Adipocyte (in vitro differentiated cells): ENCODE results near the gene MNAT1.
"Not testable (repeated sequence)": the region's sequence is repeated elsewhere in the genome, so short reads cannot be mapped to it uniquely, and the experiment has no call there.

Source experiments
- DNase-seq: peaks from one replicate; pipeline ENCODE4 v3.0.0-alpha.2; 2015; ENCODE audit warnings: low read depth
- H3K27me3 ChIP-seq: replicated peaks from 2 replicates; pipeline ENCODE4 v1.7.0; 2013; ENCODE audit warnings: mild to moderate bottlenecking, low read length, moderate library complexity; ENCODE audit not compliant: control insufficient read depth, insufficient read depth
- H3K36me3 ChIP-seq: 2 replicates; pipeline ENCODE4 v1.7.0; 2013; ENCODE audit warnings: low read length, mild to moderate bottlenecking, moderate library complexity; ENCODE audit not compliant: control insufficient read depth, insufficient read depth, severe bottlenecking
- H3K4me1 ChIP-seq: 2 replicates; pipeline ENCODE4 v1.7.0; 2013; ENCODE audit warnings: mild to moderate bottlenecking, low read length, moderate library complexity; ENCODE audit not compliant: control insufficient read depth, insufficient read depth
- H3K4me3 ChIP-seq: 2 replicates; pipeline ENCODE4 v1.7.0; 2013; ENCODE audit warnings: mild to moderate bottlenecking, low read length, moderate library complexity
- H3K9ac ChIP-seq: 2 replicates; pipeline ENCODE4 v1.7.0; 2013; ENCODE audit warnings: mild to moderate bottlenecking, low read length, moderate library complexity
- H3K9me3 ChIP-seq: 2 replicates; pipeline ENCODE4 v1.7.0; 2013; ENCODE audit warnings: mild to moderate bottlenecking, low read length, moderate library complexity; ENCODE audit not compliant: control insufficient read depth

The MNAT1 gene

DNA sequence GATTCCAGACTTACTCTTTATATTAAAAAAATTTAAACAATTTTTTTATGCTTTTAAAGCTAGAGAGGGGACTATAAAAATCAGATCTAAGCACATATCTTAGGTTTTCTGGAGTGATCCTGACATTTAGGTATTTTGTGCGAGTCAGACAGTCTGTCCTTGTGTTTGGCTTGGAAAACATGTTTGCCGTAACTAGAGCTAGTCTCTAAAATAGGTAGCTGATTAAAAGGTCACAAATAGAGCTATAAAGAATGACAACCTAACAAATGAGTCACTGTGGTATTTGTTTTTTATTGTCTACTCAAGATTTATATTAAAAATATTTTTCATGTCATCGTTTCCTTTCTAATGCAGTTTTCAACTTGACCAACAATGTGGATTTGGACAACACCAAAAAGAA lies 73.4 kb downstream of the MNAT1 start:
- Histone ChIP-seq H3K27me3 (no peaks in the 10 kb centered on the region), H3K9ac (no peak overlapping the region), H3K4me1 (no peaks in the 10 kb centered on the region), H3K4me3 (no peak overlapping the region), H3K36me3 (peaks cover 27% of the 10 kb centered on the region), H3K9me3 (no peaks in the 10 kb centered on the region)
- no peak for DNase-seq

DNA sequence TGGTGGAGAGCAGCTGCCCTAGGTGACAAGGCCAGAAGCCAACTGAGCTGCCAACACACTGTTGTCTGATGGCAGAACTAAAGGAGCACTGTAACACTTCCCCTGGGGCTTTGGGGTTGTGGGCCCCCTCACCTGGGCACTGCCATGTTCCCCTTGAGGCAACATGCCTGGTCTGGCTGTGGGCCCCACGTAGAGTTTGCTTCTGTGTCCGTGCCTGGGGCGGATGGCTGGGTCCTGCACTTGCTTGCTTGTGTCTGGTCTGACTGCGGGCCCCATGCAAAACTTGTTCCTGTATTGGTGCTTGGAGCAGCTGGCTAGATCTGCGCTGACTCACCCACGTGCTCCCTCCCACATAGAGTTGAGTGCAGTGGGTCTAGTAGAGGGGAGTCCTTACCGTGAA lies 78.4 kb downstream of the MNAT1 start:
- no peaks in the 10 kb centered on the region for H3K4me1 ChIP-seq
- H3K36me3 ChIP-seq = peaks cover 37% of the 10 kb centered on the region
- H3K4me3 ChIP-seq = no peak overlapping the region
- DNase-seq = no peak
- H3K9ac ChIP-seq = no peak overlapping the region
- H3K27me3 ChIP-seq = no peaks in the 10 kb centered on the region
- H3K9me3 ChIP-seq = no peaks in the 10 kb centered on the region

DNA sequence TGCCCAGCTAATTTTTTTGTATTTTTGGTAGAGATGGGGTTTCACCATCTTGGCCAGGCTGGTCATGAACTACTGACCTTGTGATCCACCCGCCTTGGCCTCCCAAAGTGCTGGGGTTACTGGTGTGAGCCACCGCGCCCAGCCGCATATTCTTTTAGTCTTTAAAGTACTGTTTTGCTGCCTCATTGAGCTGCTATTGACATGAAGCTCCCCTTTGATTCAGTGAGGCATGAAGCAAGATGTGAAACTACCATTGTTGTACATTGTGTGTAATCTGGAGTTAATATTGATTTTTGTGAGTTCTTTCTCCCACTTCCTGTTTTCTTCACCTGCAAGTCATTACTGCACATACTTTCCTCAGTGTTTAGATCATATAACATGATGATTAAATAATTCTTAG lies 80.8 kb downstream of the MNAT1 start:
- Histone ChIP-seq H3K4me1 (no peaks in the 10 kb centered on the region), H3K27me3 (no peaks in the 10 kb centered on the region), H3K9ac (no peak overlapping the region), H3K9me3 (no peaks in the 10 kb centered on the region), H3K36me3 (peaks cover 38% of the 10 kb centered on the region), H3K4me3 (no peak overlapping the region)
- DNase-seq = no peak

DNA sequence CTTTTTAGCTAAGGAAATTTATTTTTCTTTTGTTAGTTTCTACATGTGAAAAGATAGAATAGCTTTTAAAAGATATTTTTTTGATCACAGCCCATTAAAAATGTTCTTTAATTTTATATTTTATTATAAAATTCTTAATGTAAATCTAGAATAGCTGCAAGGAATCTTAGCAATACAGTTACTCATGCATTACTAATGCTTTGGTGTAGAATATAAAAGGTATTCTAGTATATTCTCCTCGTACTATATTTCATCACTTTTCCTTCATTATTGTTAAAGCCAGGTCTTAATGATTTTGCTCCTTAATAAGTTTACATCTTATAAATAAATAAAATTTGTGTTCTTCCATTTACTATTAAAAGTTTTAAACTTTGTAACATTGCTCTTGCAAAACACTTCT lies 82.6 kb downstream of the MNAT1 start:
- peaks cover 3% of the 10 kb centered on the region for H3K4me1 ChIP-seq
- no peaks in the 10 kb centered on the region for H3K27me3 ChIP-seq
- H3K4me3 ChIP-seq = no peak overlapping the region
- H3K9ac ChIP-seq = no peak overlapping the region
- H3K36me3 ChIP-seq = peaks cover 36% of the 10 kb centered on the region
- H3K9me3 ChIP-seq = no peaks in the 10 kb centered on the region
- peak; percentile 3 for DNase-seq

DNA sequence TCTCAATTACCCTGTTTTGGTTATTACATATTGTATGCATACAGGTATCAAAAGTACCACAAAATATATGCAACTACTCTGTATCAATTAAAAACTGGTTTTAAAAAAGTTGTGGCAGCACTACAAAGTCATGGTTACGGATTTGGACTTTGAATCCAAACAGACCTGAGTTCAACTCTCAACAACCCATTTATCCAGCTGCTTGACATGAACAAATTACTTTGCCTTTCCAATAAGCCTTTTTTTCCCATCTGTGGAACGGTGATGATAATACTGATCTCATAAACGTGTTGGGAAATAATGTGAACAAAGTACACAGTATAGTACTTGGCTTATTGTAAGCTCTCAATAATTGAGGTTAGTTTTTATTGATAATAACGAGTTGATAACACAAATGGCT lies 85.0 kb downstream of the MNAT1 start:
- no peak for DNase-seq
- no peak overlapping the region for H3K9ac ChIP-seq
- peaks cover 21% of the 10 kb centered on the region for H3K36me3 ChIP-seq
- H3K4me3 ChIP-seq = no peak overlapping the region
- peaks cover 3% of the 10 kb centered on the region for H3K4me1 ChIP-seq
- no peaks in the 10 kb centered on the region for H3K9me3 ChIP-seq
- H3K27me3 ChIP-seq = no peaks in the 10 kb centered on the region

DNA sequence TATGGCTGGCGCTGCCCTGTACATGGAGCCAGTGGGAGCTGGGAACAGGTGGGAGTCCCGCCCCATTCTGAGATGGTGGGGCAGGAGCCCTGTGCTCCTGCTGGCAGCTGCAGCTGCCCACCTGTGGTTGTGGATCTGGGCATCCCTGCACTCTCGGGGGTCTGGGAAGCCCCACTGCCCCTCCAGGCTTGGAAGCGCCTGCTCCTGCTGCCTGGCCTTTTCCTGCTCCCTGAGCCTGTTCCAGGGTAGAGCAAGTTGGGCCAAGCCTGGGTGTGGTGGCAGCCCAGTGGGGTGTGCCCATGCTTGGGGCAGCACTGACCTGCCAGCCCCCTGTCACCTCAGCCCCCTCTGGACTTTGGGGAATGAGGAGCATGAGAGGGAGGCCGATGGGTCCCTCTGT lies 104.0 kb downstream of the MNAT1 start:
- H3K27me3 ChIP-seq = no peaks in the 10 kb centered on the region
- peaks cover 27% of the 10 kb centered on the region for H3K36me3 ChIP-seq
- DNase-seq = no peak
- peaks cover 4% of the 10 kb centered on the region for H3K9me3 ChIP-seq
- no peak overlapping the region for H3K4me3 ChIP-seq
- H3K9ac ChIP-seq = no peak overlapping the region
- no peaks in the 10 kb centered on the region for H3K4me1 ChIP-seq

DNA sequence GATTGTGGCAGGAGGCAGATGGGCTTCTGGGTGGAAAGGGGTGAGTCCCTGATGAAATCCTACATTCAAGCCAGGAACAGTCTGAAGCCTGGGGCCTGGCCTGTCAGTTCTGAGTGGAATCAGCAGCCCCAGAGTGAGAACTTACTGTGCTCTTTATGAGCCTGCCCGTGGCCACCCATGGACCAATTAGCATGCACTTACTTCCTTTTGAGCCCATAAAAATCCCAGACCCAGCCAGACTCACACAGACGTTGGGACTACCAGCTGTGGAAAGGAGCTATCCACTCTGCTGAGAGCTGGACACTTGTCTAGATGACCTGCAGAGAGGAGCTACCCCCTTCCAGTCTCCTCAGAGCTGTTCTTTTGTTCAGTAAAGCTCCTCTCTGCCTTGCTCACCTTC lies 104.5 kb downstream of the MNAT1 start:
- H3K27me3 ChIP-seq = no peaks in the 10 kb centered on the region
- H3K4me1 ChIP-seq = no peaks in the 10 kb centered on the region
- peaks cover 4% of the 10 kb centered on the region for H3K9me3 ChIP-seq
- H3K36me3 ChIP-seq = peaks cover 27% of the 10 kb centered on the region
- H3K9ac ChIP-seq = no peak overlapping the region
- no peak overlapping the region for H3K4me3 ChIP-seq
- no peak for DNase-seq

DNA sequence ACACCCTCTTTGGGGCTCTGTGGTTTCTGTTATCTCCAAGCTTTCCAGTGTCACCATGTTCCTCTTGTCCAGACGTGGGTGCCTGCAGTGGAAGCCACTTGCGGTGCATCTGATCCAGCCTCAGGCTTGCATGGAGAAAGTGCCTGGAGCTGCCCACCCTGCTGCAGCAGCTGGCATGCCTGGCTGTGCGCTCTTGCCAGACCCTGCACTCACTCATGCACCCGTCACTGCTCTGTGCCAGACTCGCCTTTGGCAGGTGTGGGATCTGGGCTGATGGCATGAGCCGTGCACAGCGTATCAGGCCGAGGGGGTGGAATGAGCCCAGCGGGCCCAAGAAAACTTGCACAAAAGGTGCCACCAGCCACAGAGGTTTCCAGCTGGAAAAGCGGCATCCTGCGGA lies 105.1 kb downstream of the MNAT1 start:
- no peak for DNase-seq
- Histone ChIP-seq H3K27me3 (no peaks in the 10 kb centered on the region), H3K9me3 (peaks cover 4% of the 10 kb centered on the region)

DNA sequence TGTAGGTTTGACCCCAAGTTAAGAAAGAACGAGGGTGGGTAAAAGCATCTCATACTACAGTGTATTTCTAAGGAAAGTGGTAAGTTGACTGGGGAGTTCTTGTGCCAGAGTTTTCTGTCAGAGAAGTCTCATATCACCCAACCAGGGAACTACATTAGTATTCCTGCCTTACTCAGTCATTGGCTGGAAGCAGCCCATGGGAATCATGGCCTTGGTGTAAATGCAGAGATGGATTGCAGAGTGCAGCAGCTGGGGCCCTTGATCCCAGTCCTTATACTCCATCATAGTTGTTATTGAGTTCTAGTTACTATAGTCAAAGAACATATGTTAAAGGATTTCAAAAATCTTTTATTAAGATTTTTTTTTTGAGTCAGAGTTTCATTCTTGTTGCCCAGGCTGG lies 105.8 kb downstream of the MNAT1 start:
- Histone ChIP-seq H3K4me3 (no peak overlapping the region), H3K9ac (no peak overlapping the region), H3K27me3 (no peaks in the 10 kb centered on the region), H3K36me3 (peaks cover 27% of the 10 kb centered on the region), H3K4me1 (no peaks in the 10 kb centered on the region), H3K9me3 (peaks cover 2% of the 10 kb centered on the region)
- DNase-seq = no peak

More for the DNA sequence above, 105.1 kb downstream of the MNAT1 start:
- Histone ChIP-seq H3K36me3 (peaks cover 27% of the 10 kb centered on the region), H3K9ac (no peak overlapping the region), H3K4me1 (no peaks in the 10 kb centered on the region), H3K4me3 (no peak overlapping the region)

DNA sequence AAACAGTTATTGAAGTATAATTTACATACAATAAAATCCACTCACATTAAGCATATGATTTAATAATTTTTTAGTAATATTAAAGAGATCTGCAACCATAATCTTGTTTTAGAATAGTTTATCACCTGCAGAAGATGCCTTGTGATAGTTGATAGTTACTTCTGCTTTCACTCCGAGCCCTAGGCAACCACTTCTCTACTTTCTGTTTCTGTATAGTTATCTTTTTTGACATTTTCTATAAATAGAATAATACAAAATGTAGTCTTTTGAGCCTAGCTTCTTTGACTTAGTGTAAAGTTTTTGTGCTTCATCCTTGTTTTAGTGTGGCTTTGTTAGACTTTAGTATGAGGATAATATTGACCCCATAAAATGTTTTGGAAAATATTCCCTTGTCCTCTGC lies 111.0 kb downstream of the MNAT1 start:
- H3K4me3 ChIP-seq = no peak overlapping the region
- H3K9ac ChIP-seq = no peak overlapping the region
- peaks cover 23% of the 10 kb centered on the region for H3K9me3 ChIP-seq
- peaks cover 11% of the 10 kb centered on the region for H3K36me3 ChIP-seq
- DNase-seq = no peak
- no peaks in the 10 kb centered on the region for H3K27me3 ChIP-seq
- H3K4me1 ChIP-seq = no peaks in the 10 kb centered on the region

DNA sequence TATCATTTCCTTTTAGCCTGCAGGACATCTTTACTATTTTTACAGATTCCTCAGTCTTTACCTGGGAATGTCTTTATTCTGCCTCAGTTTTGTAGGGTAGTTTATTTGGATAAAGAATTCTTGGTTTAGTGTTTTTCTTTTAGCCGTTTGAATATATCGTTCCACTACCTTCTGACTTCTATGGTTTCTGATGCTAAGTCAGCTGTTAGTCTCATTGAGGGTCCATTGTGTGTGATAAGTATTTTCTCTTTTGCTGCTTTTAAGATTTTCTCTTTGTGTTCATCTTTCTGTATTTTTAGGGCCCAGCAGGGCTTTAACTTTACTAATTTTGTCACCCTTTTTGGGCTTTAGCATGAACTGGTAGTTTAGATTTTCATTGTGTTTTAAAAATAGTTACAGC lies 113.5 kb downstream of the MNAT1 start:
- Histone ChIP-seq H3K9ac (no peak overlapping the region), H3K4me1 (no peaks in the 10 kb centered on the region), H3K36me3 (peaks cover 15% of the 10 kb centered on the region), H3K27me3 (no peaks in the 10 kb centered on the region), H3K4me3 (no peak overlapping the region), H3K9me3 (peaks cover 23% of the 10 kb centered on the region)
- DNase-seq = no peak

DNA sequence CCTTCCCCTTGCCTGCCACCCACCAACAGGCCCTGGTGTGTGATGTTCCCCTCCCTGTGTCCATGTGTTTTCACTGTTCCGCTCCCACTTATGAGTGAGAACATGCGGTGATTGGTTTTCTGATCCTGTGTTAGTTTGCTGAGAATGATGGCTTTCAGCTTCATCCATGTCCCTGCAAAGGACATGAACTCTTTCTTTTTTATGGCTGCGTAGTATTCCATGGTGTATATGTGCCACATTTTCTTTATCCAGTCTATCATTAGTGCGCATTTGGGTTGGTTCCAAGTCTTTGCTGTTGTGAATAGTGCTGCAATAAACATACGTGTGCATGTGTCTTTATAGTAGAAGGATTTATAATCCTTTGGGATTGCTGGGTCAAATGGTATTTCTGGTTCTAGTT lies 117.1 kb downstream of the MNAT1 start:
- Histone ChIP-seq H3K36me3 (peaks cover 21% of the 10 kb centered on the region), H3K9me3 (peaks cover 23% of the 10 kb centered on the region)
- H3K27me3 ChIP-seq, H3K4me1 ChIP-seq, H3K9ac ChIP-seq, H3K4me3 ChIP-seq, DNase-seq: not testable (repeated sequence)
